ENCODE data around the gene SPINK9. TPM values are rescaled to one million over a fixed set of nuclear protein-coding genes. Genes with fewer than 3 reads are reported as not detected.
A peak's percentile ranks its signal among the peaks of the same experiment; 100 is the strongest.

SPINK9 gene, protein sequence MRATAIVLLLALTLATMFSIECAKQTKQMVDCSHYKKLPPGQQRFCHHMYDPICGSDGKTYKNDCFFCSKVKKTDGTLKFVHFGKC
- polyA plus RNA-seq (2013, experiment 1 of 2), result 0.11 TPM
- polyA plus RNA-seq (2013, experiment 2 of 2), result not detected

GRCh38 chr5:148335259-148335658 is at the start of gene SPINK9:
SPINK9 (plus strand) TSS chr5:148335559; CDS start chr5:148335614, 55 bp downstream.
- Histone ChIP-seq H2BK15ac (ENCODE audit: low read length) (no peak within 1 kb of the TSS), H2AFZ (ENCODE audit: low read length) (no peak within 1 kb of the TSS), H4K91ac (ENCODE audit: low read depth, low read length, poor library complexity) (no peak within 1 kb of the TSS), H3K4me1 (ENCODE audit: control insufficient read depth in 2 of 2, insufficient read depth in 1 of 2, low read depth in 1 of 2, low read length in 2 of 2) (peaks cover 0 to 9% of the 10 kb centered on the region in 2 donors), H3K9me3 (replicated peaks in 1 of 2; ENCODE audit: control insufficient read depth in 2 of 2, insufficient read depth in 1 of 2, low read depth in 1 of 2, low read length in 2 of 2) (no peaks in the 10 kb centered on the region), H3K36me3 (replicated peaks in 1 of 2; ENCODE audit: control insufficient read depth in 2 of 2, insufficient read depth in 2 of 2, low read length in 2 of 2) (no peaks in the 10 kb centered on the region), H3K27me3 (ENCODE audit: control insufficient read depth in 3 of 3, insufficient read depth in 3 of 3, low read depth in 1 of 3, low read length in 3 of 3) (no peaks in the 10 kb centered on the region), H3K4ac (ENCODE audit: low read length) (no peak within 1 kb of the TSS), H3K4me3 (ENCODE audit: low read length in 2 of 2) (no peak within 1 kb of the TSS), H3K23ac (ENCODE audit: low read depth, low read length, poor library complexity) (no peak within 1 kb of the TSS), H3K27ac (replicated peaks; ENCODE audit: low read length) (no peak within 1 kb of the TSS), H4K8ac (ENCODE audit: low read depth, low read length) (no peak within 1 kb of the TSS), H3K9ac (ENCODE audit: low read depth, low read length, poor library complexity) (no peak within 1 kb of the TSS), H2BK5ac (ENCODE audit: low read length) (no peak within 1 kb of the TSS), H2BK12ac (ENCODE audit: low read length) (no peak within 1 kb of the TSS), H2BK120ac (ENCODE audit: low read depth, low read length) (no peak within 1 kb of the TSS), H3K18ac (ENCODE audit: low read length) (no peak within 1 kb of the TSS), H2AK5ac (ENCODE audit: low read depth, low read length) (no peak within 1 kb of the TSS), H3K14ac (ENCODE audit: low read length) (no peak within 1 kb of the TSS), H3K4me2 (ENCODE audit: insufficient read depth, low read length, poor library complexity, severe bottlenecking) (no peak within 1 kb of the TSS), H3K79me1 (ENCODE audit: low read depth, low read length) (no peaks in the 10 kb centered on the region)
- WGBS, 2 donors (ENCODE audit: extremely low coverage in 2 of 2, insufficient read length in 2 of 2, insufficient replicate concordance in 1 of 2), result no CpG with 5 or more reads among the region's 3 CpGs
- no peak for DNase-seq (ENCODE audit: low spot score)

- no peak overlapping the region for H3K23ac ChIP-seq (ENCODE audit: low read depth, low read length, poor library complexity)
- no peak for DNase-seq (ENCODE audit: low spot score)
- no peaks in the 10 kb centered on the region for H3K4me1 ChIP-seq (ENCODE audit: control insufficient read depth in 2 of 2, insufficient read depth in 1 of 2, low read depth in 1 of 2, low read length in 2 of 2)
- H4K8ac ChIP-seq (ENCODE audit: low read depth, low read length), result no peak overlapping the region
- H3K27me3 ChIP-seq (ENCODE audit: control insufficient read depth in 3 of 3, insufficient read depth in 3 of 3, low read depth in 1 of 3, low read length in 3 of 3), result no peaks in the 10 kb centered on the region
- no peak overlapping the region for H2AFZ ChIP-seq (ENCODE audit: low read length)
- WGBS, 2 donors (ENCODE audit: extremely low coverage in 2 of 2, insufficient read length in 2 of 2, insufficient replicate concordance in 1 of 2), result no CpG with 5 or more reads among the region's 6 CpGs
- no peak overlapping the region for H3K18ac ChIP-seq (ENCODE audit: low read length)
- H3K4me2 ChIP-seq (ENCODE audit: insufficient read depth, low read length, poor library complexity, severe bottlenecking), result no peak overlapping the region
- H4K91ac ChIP-seq (ENCODE audit: low read depth, low read length, poor library complexity), result no peak overlapping the region
- H3K36me3 ChIP-seq (replicated peaks in 1 of 2; ENCODE audit: control insufficient read depth in 2 of 2, insufficient read depth in 2 of 2, low read length in 2 of 2), result no peaks in the 10 kb centered on the region
- H2BK15ac ChIP-seq (ENCODE audit: low read length), result no peak overlapping the region
- H3K79me1 ChIP-seq (ENCODE audit: low read depth, low read length), result no peaks in the 10 kb centered on the region
- H2BK5ac ChIP-seq (ENCODE audit: low read length), result no peak overlapping the region
- no peaks in the 10 kb centered on the region for H3K9me3 ChIP-seq (replicated peaks in 1 of 2; ENCODE audit: control insufficient read depth in 2 of 2, insufficient read depth in 1 of 2, low read depth in 1 of 2, low read length in 2 of 2)
- no peak overlapping the region for H3K4me3 ChIP-seq (ENCODE audit: low read length in 2 of 2)
- H2BK12ac ChIP-seq (ENCODE audit: low read length), result no peak overlapping the region
- no peak overlapping the region for H2BK120ac ChIP-seq (ENCODE audit: low read depth, low read length)
- H3K14ac ChIP-seq (ENCODE audit: low read length), result no peak overlapping the region
- no peak overlapping the region for H2AK5ac ChIP-seq (ENCODE audit: low read depth, low read length)
- no peak overlapping the region for H3K27ac ChIP-seq (replicated peaks; ENCODE audit: low read length)
- peak overlapping the region; percentile 7 for H3K9ac ChIP-seq (ENCODE audit: low read depth, low read length, poor library complexity)
- H3K4ac ChIP-seq (ENCODE audit: low read length), result no peak overlapping the region
These were observed 44.8 kb upstream of the SPINK9 start for GRCh38 chr5:148290271-148291195.

- H2BK120ac ChIP-seq (ENCODE audit: low read depth, low read length), result no peak overlapping the region
- H3K9ac ChIP-seq (ENCODE audit: low read depth, low read length, poor library complexity), result no peak overlapping the region
- H3K36me3 ChIP-seq (replicated peaks in 1 of 2; ENCODE audit: control insufficient read depth in 2 of 2, insufficient read depth in 2 of 2, low read length in 2 of 2), result no peaks in the 10 kb centered on the region
- no peak overlapping the region for H2BK15ac ChIP-seq (ENCODE audit: low read length)
- no peak overlapping the region for H3K4me2 ChIP-seq (ENCODE audit: insufficient read depth, low read length, poor library complexity, severe bottlenecking)
- H4K8ac ChIP-seq (ENCODE audit: low read depth, low read length), result no peak overlapping the region
- no peak overlapping the region for H3K4ac ChIP-seq (ENCODE audit: low read length)
- no CpG with 5 or more reads among the region's 4 CpGs for WGBS, 2 donors (ENCODE audit: extremely low coverage in 2 of 2, insufficient read length in 2 of 2, insufficient replicate concordance in 1 of 2)
- H3K14ac ChIP-seq (ENCODE audit: low read length), result no peak overlapping the region
- H4K91ac ChIP-seq (ENCODE audit: low read depth, low read length, poor library complexity), result no peak overlapping the region
- no peaks in the 10 kb centered on the region for H3K9me3 ChIP-seq (replicated peaks in 1 of 2; ENCODE audit: control insufficient read depth in 2 of 2, insufficient read depth in 1 of 2, low read depth in 1 of 2, low read length in 2 of 2)
- no peak overlapping the region for H2AK5ac ChIP-seq (ENCODE audit: low read depth, low read length)
- H2AFZ ChIP-seq (ENCODE audit: low read length), result no peak overlapping the region
- H3K23ac ChIP-seq (ENCODE audit: low read depth, low read length, poor library complexity), result no peak overlapping the region
- H2BK12ac ChIP-seq (ENCODE audit: low read length), result no peak overlapping the region
- no peaks in the 10 kb centered on the region for H3K4me1 ChIP-seq (ENCODE audit: control insufficient read depth in 2 of 2, insufficient read depth in 1 of 2, low read depth in 1 of 2, low read length in 2 of 2)
- no peak overlapping the region for H2BK5ac ChIP-seq (ENCODE audit: low read length)
- H3K79me1 ChIP-seq (ENCODE audit: low read depth, low read length), result no peaks in the 10 kb centered on the region
- no peak overlapping the region for H3K27ac ChIP-seq (replicated peaks; ENCODE audit: low read length)
- H3K4me3 ChIP-seq (ENCODE audit: low read length in 2 of 2), result no peak overlapping the region
- DNase-seq (ENCODE audit: low spot score), result no peak
- no peak overlapping the region for H3K18ac ChIP-seq (ENCODE audit: low read length)
- H3K27me3 ChIP-seq (ENCODE audit: control insufficient read depth in 3 of 3, insufficient read depth in 3 of 3, low read depth in 1 of 3, low read length in 3 of 3), result no peaks in the 10 kb centered on the region
These were observed 37.6 kb upstream of the SPINK9 start for GRCh38 chr5:148297731-148298130.

DNA sequence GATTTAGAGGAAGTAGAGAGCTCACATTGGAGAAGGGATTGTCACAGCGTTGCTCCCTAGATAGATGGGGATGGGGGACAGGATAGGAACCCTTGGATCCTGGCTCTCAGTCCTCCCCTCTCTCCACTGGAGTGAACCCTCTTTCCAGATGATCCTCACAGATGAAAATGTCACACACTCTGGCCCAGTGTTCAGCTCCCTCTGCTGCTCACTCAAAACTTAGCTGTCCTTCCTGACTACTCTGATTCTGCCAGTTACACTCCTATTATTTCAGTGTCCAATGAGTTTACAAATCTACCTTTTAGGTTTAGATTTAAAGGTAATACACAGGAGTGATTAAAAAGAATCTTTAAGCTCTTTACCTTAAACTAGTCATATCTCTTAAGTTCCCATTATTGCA is 28.9 kb upstream of the SPINK9 start:
- no peaks in the 10 kb centered on the region for H3K79me1 ChIP-seq (ENCODE audit: low read depth, low read length)

More for the DNA sequence above, 28.9 kb upstream of the SPINK9 start:
- WGBS, 2 donors (ENCODE audit: extremely low coverage in 2 of 2, insufficient read length in 2 of 2, insufficient replicate concordance in 1 of 2), result no CpG with 5 or more reads among the region's 1 CpG
- Histone ChIP-seq H2AFZ (ENCODE audit: low read length) (no peak overlapping the region), H3K9ac (ENCODE audit: low read depth, low read length, poor library complexity) (no peak overlapping the region), H2BK15ac (ENCODE audit: low read length) (no peak overlapping the region), H2BK5ac (ENCODE audit: low read length) (no peak overlapping the region), H2BK12ac (ENCODE audit: low read length) (no peak overlapping the region), H4K91ac (ENCODE audit: low read depth, low read length, poor library complexity) (no peak overlapping the region), H3K36me3 (replicated peaks in 1 of 2; ENCODE audit: control insufficient read depth in 2 of 2, insufficient read depth in 2 of 2, low read length in 2 of 2) (no peaks in the 10 kb centered on the region), H3K14ac (ENCODE audit: low read length) (no peak overlapping the region), H3K27ac (replicated peaks; ENCODE audit: low read length) (no peak overlapping the region), H2AK5ac (ENCODE audit: low read depth, low read length) (no peak overlapping the region), H3K4me3 (ENCODE audit: low read length in 2 of 2) (no peak overlapping the region), H3K23ac (ENCODE audit: low read depth, low read length, poor library complexity) (no peak overlapping the region), H3K4me2 (ENCODE audit: insufficient read depth, low read length, poor library complexity, severe bottlenecking) (no peak overlapping the region), H2BK120ac (ENCODE audit: low read depth, low read length) (no peak overlapping the region), H3K18ac (ENCODE audit: low read length) (no peak overlapping the region), H3K27me3 (ENCODE audit: control insufficient read depth in 3 of 3, insufficient read depth in 3 of 3, low read depth in 1 of 3, low read length in 3 of 3) (no peaks in the 10 kb centered on the region), H4K8ac (ENCODE audit: low read depth, low read length) (no peak overlapping the region), H3K4ac (ENCODE audit: low read length) (no peak overlapping the region), H3K4me1 (ENCODE audit: control insufficient read depth in 2 of 2, insufficient read depth in 1 of 2, low read depth in 1 of 2, low read length in 2 of 2) (no peaks in the 10 kb centered on the region), H3K9me3 (replicated peaks in 1 of 2; ENCODE audit: control insufficient read depth in 2 of 2, insufficient read depth in 1 of 2, low read depth in 1 of 2, low read length in 2 of 2) (no peaks in the 10 kb centered on the region)
- no peak for DNase-seq (ENCODE audit: low spot score)

All from neuronal stem cell (in vitro differentiated cells).